Vagina (tissue), 2 donors: ENCODE results near the gene HSPB1. TPM values are rescaled to one million over a fixed set of nuclear protein-coding genes. Genes with fewer than 3 reads are reported as not detected.

Source experiments
- DNase-seq, 2 donors: peaks; one replicate each; pipeline ENCODE4 v3.0.0-alpha.2; 2017; ENCODE audit errors: extremely low spot score in 2 of 2
- H3K27ac ChIP-seq: fragments of 200-600 bp; sonication (generic); one replicate; pipeline ENCODE4 v1.5.1; 2019
- H3K27me3 ChIP-seq: fragments of 200-600 bp; sonication (generic); one replicate; pipeline ENCODE4 v1.5.1; 2019
- H3K36me3 ChIP-seq, 2 donors: fragments of 200-600 bp; sonication (generic); one replicate each; pipeline ENCODE4 v1.5.1; 2017 to 2019
- H3K4me1 ChIP-seq: fragments of 200-600 bp; sonication (generic); one replicate; pipeline ENCODE4 v1.5.1; 2019
- H3K4me3 ChIP-seq, 2 donors: fragments of 200-600 bp; sonication (generic); 1 replicate in 1 of 2; 2 replicates in 1 of 2; pipeline ENCODE4 v1.5.1; 2016 to 2019
- H3K9me3 ChIP-seq: fragments of 200-600 bp; sonication (generic); one replicate; pipeline ENCODE4 v1.5.1; 2019
- CTCF ChIP-seq, 3 experiments: fragments of 450-650 bp in 2 of 3; fragments of 200-600 bp in 1 of 3; sonication (generic) in 1 of 3; IDR thresholded peaks; one replicate each; pipeline ENCODE4 v1.5.1; 2017 to 2019; ENCODE audit warnings: antibody characterized with exemption in 3 of 3, mild to moderate bottlenecking in 2 of 3, moderate library complexity in 2 of 3
- POLR2A ChIP-seq, 2 donors: fragments of 450-650 bp; IDR thresholded peaks; one replicate each; pipeline ENCODE4 v1.6.1; 2017; ENCODE audit warnings: antibody characterized with exemption in 2 of 2, mild to moderate bottlenecking in 2 of 2, moderate library complexity in 2 of 2
- POLR2AphosphoS5 ChIP-seq, 2 donors: sonication (generic); formaldehyde crosslinking; IDR thresholded peaks; one replicate each; pipeline ENCODE4 v1.9.0; 2017; ENCODE audit warnings: antibody characterized with exemption in 2 of 2, mild to moderate bottlenecking in 2 of 2, low read depth in 1 of 2; ENCODE audit not compliant: insufficient read depth in 1 of 2
- intact Hi-C: fragments of 100-400 bp; cut with DNase I; formaldehyde crosslinking; loops from one replicate; pipeline ENCODE4 v1.15.1; 2023
- total RNA-seq: library from RNA; depleted of rRNA; stranded (reverse); fragments of >200 nt; gene quantifications from one replicate; pipeline ENCODE4 v1.2.3, GENCODE V29; 2016

Gene HSPB1
- 3,606 TPM for total RNA-seq

GRCh38 chr7:76302347-76303201 is at the start of gene HSPB1:
HSPB1 (plus strand) TSS chr7:76302673; CDS start chr7:76302713, 40 bp downstream.
- Histone ChIP-seq H3K36me3 (peaks cover 0 to 6% of the 10 kb centered on the region in 2 donors), H3K27me3 (no peaks in the 10 kb centered on the region), H3K9me3 (no peaks in the 10 kb centered on the region), H3K27ac (peak within 1 kb of the TSS; percentile 100), H3K4me1 (peaks cover 57% of the 10 kb centered on the region), H3K4me3 (peak within 1 kb of the TSS; percentile 84 to 90)
- intact Hi-C loops, result no loop called here
- peak; percentile 99 for TF ChIP-seq POLR2AphosphoS5 (IDR thresholded peaks at IDR 0.05; ENCODE audit: insufficient read depth in 1 of 2, low read depth in 1 of 2)
- peak; percentile 75 to 92 for TF ChIP-seq POLR2A (IDR thresholded peaks at IDR 0.05)
- peak in 1 of 3 experiments; percentile 17 for TF ChIP-seq CTCF (IDR thresholded peaks at IDR 0.05)
- no peak for DNase-seq

- Histone ChIP-seq H3K27me3 (no peaks in the 10 kb centered on the region), H3K4me1 (peaks cover 13% of the 10 kb centered on the region), H3K9me3 (no peaks in the 10 kb centered on the region), H3K36me3 (no peaks in the 10 kb centered on the region), H3K4me3 (no peak overlapping the region), H3K27ac (no peak overlapping the region)
- no peak for DNase-seq
- TF ChIP-seq POLR2AphosphoS5 (IDR thresholded peaks at IDR 0.05; ENCODE audit: insufficient read depth in 1 of 2, low read depth in 1 of 2) (no peak), CTCF (IDR thresholded peaks at IDR 0.05) (no peak), POLR2A (IDR thresholded peaks at IDR 0.05) (no peak)
- intact Hi-C loops, result loop anchor here (10.0 kb wide), 1 partner anchor 540 kb away; no protein-coding TSS in a partner anchor
Observed at GRCh38 chr7:76254781-76255180, 47.7 kb upstream of the HSPB1 start.

- H3K4me1 ChIP-seq, result peaks cover 12% of the 10 kb centered on the region
- H3K27ac ChIP-seq, result no peak overlapping the region
- no peaks in the 10 kb centered on the region for H3K9me3 ChIP-seq
- no peaks in the 10 kb centered on the region for H3K36me3 ChIP-seq
- intact Hi-C loops, result loop anchor here (10.0 kb wide), 1 partner anchor 543 kb away; no protein-coding TSS in a partner anchor
- DNase-seq, result no peak
- no peak overlapping the region for H3K4me3 ChIP-seq
- TF ChIP-seq POLR2A (IDR thresholded peaks at IDR 0.05) (no peak), CTCF (IDR thresholded peaks at IDR 0.05) (no peak), POLR2AphosphoS5 (IDR thresholded peaks at IDR 0.05; ENCODE audit: insufficient read depth in 1 of 2, low read depth in 1 of 2) (no peak)
- peaks cover 4% of the 10 kb centered on the region for H3K27me3 ChIP-seq
Observed at GRCh38 chr7:76257973-76258372, 44.5 kb upstream of the HSPB1 start.

GRCh38 chr7:76259124-76260093 is 43.1 kb upstream of the HSPB1 start:
- TF ChIP-seq POLR2A (IDR thresholded peaks at IDR 0.05), result no peak
- TF ChIP-seq POLR2AphosphoS5 (IDR thresholded peaks at IDR 0.05; ENCODE audit: insufficient read depth in 1 of 2, low read depth in 1 of 2), result no peak
- TF ChIP-seq CTCF (IDR thresholded peaks at IDR 0.05), result no peak
- no peak for DNase-seq
- peaks cover 12% of the 10 kb centered on the region for H3K4me1 ChIP-seq
- no peaks in the 10 kb centered on the region for H3K36me3 ChIP-seq
- H3K4me3 ChIP-seq, result peak overlapping the region; percentile 7 to 21
- H3K9me3 ChIP-seq, result no peaks in the 10 kb centered on the region
- H3K27ac ChIP-seq, result no peak overlapping the region
- intact Hi-C loops, result loop anchor here (10.0 kb wide), 1 partner anchor 545 kb away; no protein-coding TSS in a partner anchor
- H3K27me3 ChIP-seq, result peaks cover 4% of the 10 kb centered on the region
